K562 (cell line): ENCODE measurements around the gene RNF31. TPM values are rescaled to one million over a fixed set of nuclear protein-coding genes. Genes with fewer than 3 reads are reported as not detected.

Source experiments
- ATAC-seq: fragments of 200-7000 bp; cut with Tn5 transposase; 3 replicates; pipeline ENCODE4 v1.9.1; 2020; ENCODE audit warnings: moderate library complexity
- BruUV-seq: library from RNA; stranded (reverse); fragments of 400-500 nt; replicated peaks from 2 replicates; lab custom pipeline; 2021; lab: Mats Ljungman, UMichigan
- CTCF ChIA-PET: fragments of 300-600 bp; formaldehyde crosslinking; extraction: SDS; loops from one replicate; lab custom pipeline; 2021; ENCODE audit warnings: low intra/inter-chr PET ratio; lab: Yijun Ruan, JAX
- POLR2A ChIA-PET: fragments of 300-600, 350-650 bp; sonication (Branson Sonifier 250); formaldehyde crosslinking; extraction: SDS; loops from one replicate; lab custom pipeline; 2021; ENCODE audit warnings: antibody characterized with exemption, inconsistent platforms; lab: Yijun Ruan, JAX
- DNase-seq, 4 experiments: peaks; one replicate each; pipeline versions ENCODE4 v3.0.0 to v3.0.0-alpha.2; 2011 to 2018; ENCODE audit warnings: low spot score in 3 of 4, mixed read lengths in 3 of 4; ENCODE audit errors: extremely low read depth in 1 of 4
- FAIRE-seq: peaks from 2 replicates; lab custom pipeline; 2011; peaks lifted over from hg19 to GRCh38; lab: Jason Lieb, UNC
- H2AFZ ChIP-seq: 2 replicates; pipeline ENCODE4 v1.6.0; 2011; ENCODE audit warnings: low read depth, low read length, control low read depth, inconsistent platforms
- H3K27ac ChIP-seq: fragments of 200-600 bp; 3 replicates; pipeline ENCODE4 v1.8.0; 2011; ENCODE audit warnings: low read depth, mild to moderate bottlenecking, control low read depth, inconsistent platforms, low read length, moderate library complexity, mixed read lengths; ENCODE audit errors: extremely low read depth
- H3K27me3 ChIP-seq, 2 experiments: fragments of 300-600 bp in 1 of 2; 2 replicates in 1 of 2; 3 replicates in 1 of 2; pipeline versions ENCODE4 v1.6.0 to v1.8.0; 2011; ENCODE audit warnings: inconsistent platforms in 2 of 2, low read length in 2 of 2, mild to moderate bottlenecking in 1 of 2, mixed read lengths in 1 of 2, moderate library complexity in 1 of 2; ENCODE audit not compliant: control insufficient read depth in 2 of 2, insufficient read depth in 2 of 2
- H3K36me3 ChIP-seq: fragments of 300-600 bp; 3 replicates; pipeline ENCODE4 v1.8.0; 2011; ENCODE audit warnings: mild to moderate bottlenecking, low read length, inconsistent platforms; ENCODE audit not compliant: control insufficient read depth, insufficient read depth
- H3K4me1 ChIP-seq, 2 experiments: fragments of 200-600 bp in 1 of 2; replicated peaks in 1 of 2; 2 replicates in 1 of 2; 3 replicates in 1 of 2; pipeline versions ENCODE4 v1.5.1 to v1.8.0; 2011; ENCODE audit warnings: inconsistent platforms in 2 of 2, low read length in 2 of 2, mild to moderate bottlenecking in 1 of 2, mixed read lengths in 1 of 2, moderate library complexity in 1 of 2; ENCODE audit not compliant: control insufficient read depth in 2 of 2, insufficient read depth in 2 of 2
- H3K4me2 ChIP-seq: 2 replicates; pipeline ENCODE4 v1.6.1; 2011; ENCODE audit warnings: low read length, control low read depth, inconsistent platforms, mixed read lengths; ENCODE audit not compliant: insufficient read depth
- H3K4me3 ChIP-seq: fragments of 200-600 bp; sonication (generic), shearing (Covaris generic); 2 replicates; pipeline ENCODE4 v1.5.1; 2016; ENCODE audit warnings: control low read depth, inconsistent platforms
- H3K79me2 ChIP-seq: fragments of 200-600 bp; 3 replicates; pipeline ENCODE4 v1.8.0; 2011; ENCODE audit warnings: low read length, inconsistent platforms; ENCODE audit not compliant: control insufficient read depth, insufficient read depth
- H3K9ac ChIP-seq, 2 experiments: 2 replicates each; pipeline versions ENCODE4 v1.6.0 to v1.6.1; 2011; ENCODE audit warnings: low read depth in 2 of 2, low read length in 2 of 2, control low read depth in 1 of 2, inconsistent platforms in 1 of 2, mild to moderate bottlenecking in 1 of 2, mixed read lengths in 1 of 2; ENCODE audit not compliant: insufficient read depth in 1 of 2
- H3K9me1 ChIP-seq: one replicate; pipeline ENCODE4 v1.6.0; 2011; ENCODE audit warnings: inconsistent platforms, mild to moderate bottlenecking, low read length, moderate library complexity; ENCODE audit not compliant: control insufficient read depth, insufficient read depth
- H3K9me3 ChIP-seq: replicated peaks from 2 replicates; pipeline ENCODE4 v1.5.1; 2011; ENCODE audit warnings: low read depth, low read length, inconsistent platforms; ENCODE audit not compliant: control insufficient read depth, insufficient read depth
- H4K20me1 ChIP-seq: replicated peaks from 2 replicates; pipeline ENCODE4 v1.6.1; 2011; ENCODE audit warnings: low read length, inconsistent platforms, mixed read lengths; ENCODE audit not compliant: control insufficient read depth, insufficient read depth
- ATF3 ChIP-seq, 2 experiments: fragments of 450-650 bp in 1 of 2; sonication (generic) in 1 of 2; formaldehyde crosslinking in 1 of 2; IDR thresholded peaks in 1 of 2; conservative IDR thresholded peaks in 1 of 2; 2 replicates each; pipeline versions ENCODE4 v1.6.1 to v1.8.1; 2016 to 2023; ENCODE audit warnings: mild to moderate bottlenecking in 2 of 2, moderate library complexity in 2 of 2, inconsistent platforms in 1 of 2, missing genetic modification reagents in 1 of 2
- BRD9 ChIP-seq: fragments of 450-650 bp; IDR thresholded peaks from 2 replicates; pipeline ENCODE4 v1.6.1; 2018; ENCODE audit warnings: low read depth; ENCODE audit not compliant: partially characterized antibody
- FOXP1 ChIP-seq: sonication (generic); formaldehyde crosslinking; IDR thresholded peaks from 2 replicates; pipeline ENCODE4 v1.8.0; 2022; ENCODE audit warnings: mild to moderate bottlenecking, missing genetic modification reagents
- FUS ChIP-seq: fragments of 200-400 bp; formaldehyde crosslinking; optimal IDR thresholded peaks from 2 replicates; pipeline ENCODE3; 2017; ENCODE audit warnings: low read depth, low read length
- KLF1 ChIP-seq: fragments of 450-650 bp; IDR thresholded peaks from 2 replicates; pipeline ENCODE4 v1.6.1; 2016; ENCODE audit warnings: missing genetic modification characterization, missing compliant biosample characterization
- PHF8 ChIP-seq: fragments of 200-600 bp; sonication (generic); IDR thresholded peaks from 2 replicates; pipeline ENCODE4 v1.6.1; 2012; ENCODE audit warnings: mixed run types, mild to moderate bottlenecking, inconsistent platforms, low read length, moderate library complexity, borderline replicate concordance
- PHTF2 ChIP-seq: fragments of 250-450 bp; sonication (Bioruptor Pico); IDR thresholded peaks from 2 replicates; pipeline ENCODE4 v1.5.0; 2021; ENCODE audit warnings: mild to moderate bottlenecking
- PML ChIP-seq: IDR thresholded peaks from 2 replicates; pipeline ENCODE4 v1.6.1; 2012; ENCODE audit warnings: low read length, inconsistent platforms
- PYGO2 ChIP-seq: fragments of 450-650 bp; IDR thresholded peaks from 2 replicates; pipeline ENCODE4 v1.6.1; 2016; ENCODE audit warnings: mild to moderate bottlenecking, missing genetic modification characterization, moderate library complexity, missing compliant biosample characterization
- RHOXF2B ChIP-seq: fragments of 250-450 bp; sonication (Bioruptor Pico); conservative IDR thresholded peaks from 2 replicates; pipeline ENCODE4 v1.5.1; 2021
- TCFL5 ChIP-seq: fragments of 250-450 bp; sonication (Bioruptor Pico); conservative IDR thresholded peaks from 2 replicates; pipeline ENCODE4 v1.6.1; 2021; ENCODE audit warnings: mild to moderate bottlenecking, moderate library complexity, matching md5 sums
- ZBTB5 ChIP-seq: fragments of 450-650 bp; IDR thresholded peaks from 2 replicates; pipeline ENCODE4 v1.6.1; 2017; ENCODE audit warnings: antibody characterized with exemption
- ZNF311 ChIP-seq: fragments of 250-450 bp; sonication (Bioruptor Pico); IDR thresholded peaks from 2 replicates; pipeline ENCODE4 v1.4.0; 2020; ENCODE audit warnings: mild to moderate bottlenecking, moderate library complexity
- WGBS: fragments of 100-300 bp; shearing (Covaris generic); methylation state at CpG from one replicate; pipeline ENCODE4 v1.1.6; 2016; ENCODE audit warnings: low coverage, mixed read lengths; ENCODE audit not compliant: insufficient coverage; ENCODE audit errors: missing lambda C conversion rate; 5-methylcytosine and 5-hydroxymethylcytosine counted together
- in situ Hi-C: fragments of 300-500 bp; cut with MboI; formaldehyde crosslinking; loops from 4 replicates; pipeline ENCODE4 v1.15.0; 2018; ENCODE audit warnings: inconsistent platforms, mixed read lengths
- intact Hi-C: fragments of 100-400 bp; cut with micrococcal nuclease; formaldehyde crosslinking; loops from 2 replicates; pipeline ENCODE4 v1.14.2; 2022
- polyA plus RNA-seq, 8 experiments: library from polyadenylated mRNA; depleted of rRNA in 4 of 8; stranded (reverse) in 5 of 8; unstranded in 3 of 8; fragments of >200 nt; fragmentation: Nextera tagmentation in 2 of 8; fragmentation: Illumina TruSeq in 1 of 8; extraction: Ambion mirVana in 2 of 8; extraction: Trizol in 1 of 8; gene quantifications; 2 replicates each; pipeline versions ENCODE4 v1.2.1 to v1.2.3, GENCODE V29; 2011 to 2014; ENCODE audit warnings: inconsistent platforms in 1 of 8, missing spikeins in 1 of 8
- total RNA-seq, 7 experiments: library from RNA; depleted of rRNA in 6 of 7; stranded (reverse); fragments of >200 nt in 6 of 7; fragmentation: Illumina TruSeq in 2 of 7; extraction: Trizol in 2 of 7; gene quantifications; 2 replicates each; pipeline versions ENCODE4 v1.2.1 to v1.2.3, GENCODE V29; 2011 to 2021; ENCODE audit warnings: low replicate concordance in 1 of 7
- TF ChIP-seq, protein P1 (sequence below): sonication (generic); formaldehyde crosslinking; IDR thresholded peaks from 2 replicates; pipeline ENCODE4 v1.8.0; 2022; ENCODE audit warnings: missing genetic modification reagents, mild to moderate bottlenecking, borderline replicate concordance

The RNF31 gene
- total and polyA plus RNA-seq, 9 of the 15 experiments (the other 6 are each of a cell fraction or from before 2014, with no cell fraction given) = 3.1 to 47.6 (median 19.1) TPM

DNA sequence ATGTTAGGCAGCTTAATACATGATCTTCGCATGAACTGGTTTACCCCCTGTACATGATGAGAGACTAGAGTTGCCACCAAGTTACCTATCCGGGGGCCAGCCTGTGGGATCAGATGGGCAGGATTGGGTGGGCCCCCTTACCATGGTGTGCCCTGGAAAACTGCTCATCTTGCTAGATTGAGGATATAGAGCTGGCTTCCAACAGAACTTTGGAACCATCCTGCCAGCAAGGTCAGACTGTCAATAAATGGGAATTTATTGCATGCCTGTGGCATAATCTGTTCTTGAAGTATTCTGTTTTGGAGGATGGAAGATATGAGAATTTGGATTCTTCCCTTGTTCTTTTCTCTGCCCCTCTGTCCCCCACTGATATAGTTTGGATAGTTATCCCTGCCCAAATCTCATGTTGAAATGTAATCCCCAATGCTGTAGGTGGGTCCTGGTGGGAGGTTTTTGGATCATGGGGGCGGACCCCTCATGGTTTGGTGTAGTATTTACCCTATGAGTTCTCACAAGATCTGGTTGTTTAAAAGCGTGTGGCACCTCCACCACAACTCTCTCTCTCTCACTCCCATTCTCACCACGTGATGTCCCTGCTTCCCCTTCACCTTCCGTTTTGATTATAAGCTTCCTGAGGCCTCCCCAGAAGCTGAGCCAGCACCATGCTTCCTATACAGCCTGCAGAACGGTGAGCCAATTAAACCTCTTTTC is 51.7 kb downstream of the RNF31 start:
- intact Hi-C loops (no loop called here), in situ Hi-C loops (no loop called here)
- Histone ChIP-seq H3K27me3 (no peaks in the 10 kb centered on the region), H3K79me2 (peaks cover 44% of the 10 kb centered on the region), H2AFZ (no peak overlapping the region), H3K4me3 (no peak overlapping the region), H3K9me1 (no peaks in the 10 kb centered on the region), H3K27ac (no peak overlapping the region), H3K9ac (no peak overlapping the region), H3K4me1 (peaks cover 6 to 13% of the 10 kb centered on the region in 2 experiments; a peak in 3 of 5 replicates), H3K36me3 (peaks cover 15% of the 10 kb centered on the region; the same call in 2 of the 3 replicates), H3K9me3 (0 out of 2 replicates have a peak, but pooled peaks cover 2% of the 10 kb centered on the region), H3K4me2 (no peak overlapping the region), H4K20me1 (no peaks in the 10 kb centered on the region)
- POLR2A ChIA-PET = interaction anchor here (0.6 to 0.9 kb wide), 2 partner anchors 10 to 29 kb away, joined by 3 to 4 read pairs; no protein-coding TSS in a partner anchor
- DNase-seq (no peak), FAIRE-seq (no peak), ATAC-seq (no peak)
- CTCF ChIA-PET = no interaction called here
- WGBS = 82% methylated on average over 4 of the region's 7 CpGs
- TF ChIP-seq BRD9 = no peak
- TF ChIP-seq ATF3 (IDR thresholded peaks at IDR 0.05) = no peak
- no peak for TF ChIP-seq ATF3 (CRISPR knock-in tag; conservative IDR thresholded peaks at IDR 0.05)
- no peak for TF ChIP-seq PYGO2 (tag)
- TF ChIP-seq FUS = no peak
- TF ChIP-seq ZBTB5 = no peak
- TF ChIP-seq, protein P1, sequence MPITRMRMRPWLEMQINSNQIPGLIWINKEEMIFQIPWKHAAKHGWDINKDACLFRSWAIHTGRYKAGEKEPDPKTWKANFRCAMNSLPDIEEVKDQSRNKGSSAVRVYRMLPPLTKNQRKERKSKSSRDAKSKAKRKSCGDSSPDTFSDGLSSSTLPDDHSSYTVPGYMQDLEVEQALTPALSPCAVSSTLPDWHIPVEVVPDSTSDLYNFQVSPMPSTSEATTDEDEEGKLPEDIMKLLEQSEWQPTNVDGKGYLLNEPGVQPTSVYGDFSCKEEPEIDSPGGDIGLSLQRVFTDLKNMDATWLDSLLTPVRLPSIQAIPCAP (CRISPR knock-in tag) = no peak
- TF ChIP-seq ZNF311 = no peak
- no peak for TF ChIP-seq PHF8
- TF ChIP-seq PHTF2 (CRISPR knock-in tag) = no peak
- TF ChIP-seq RHOXF2B (CRISPR knock-in tag) = no peak
- no peak for TF ChIP-seq TCFL5 (CRISPR knock-in tag)
- no peak for TF ChIP-seq PML
- TF ChIP-seq KLF1 = no peak
- TF ChIP-seq FOXP1 = no peak
- BruUV-seq = no TSS peak
